Measurements from ENCODE around the gene IMMT. TPM values are rescaled to one million over a fixed set of nuclear protein-coding genes. Genes with fewer than 3 reads are reported as not detected.
"Not testable (repeated sequence)": the region's sequence is repeated elsewhere in the genome, so short reads cannot be mapped to it uniquely, and the experiment has no call there.

Gene IMMT
- total RNA-seq, 1 donor from 2014 or later: 70.1 TPM

GRCh38 chr2:86231680-86232372, 36.6 kb upstream of the IMMT start:
- Mint-ChIP-seq H3K27me3 (ENCODE audit: low read depth) (peaks cover 5% of the 10 kb centered on the region), H3K36me3 (ENCODE audit: low read depth) (no peaks in the 10 kb centered on the region), H3K9me3 (ENCODE audit: low read depth) (no peaks in the 10 kb centered on the region), H3K27ac (ENCODE audit: unreplicated experiment) (no peak overlapping the region), H3K4me1 (ENCODE audit: low read depth) (no peaks in the 10 kb centered on the region), H3K4me3 (ENCODE audit: unreplicated experiment) (no peak overlapping the region)
- no peak for DNase-seq (ENCODE audit: low spot score)
- no peak for TF ChIP-seq CTCF (IDR thresholded peaks at IDR 0.05)

- Mint-ChIP-seq H3K36me3 (ENCODE audit: low read depth) (no peaks in the 10 kb centered on the region), H3K4me3 (ENCODE audit: unreplicated experiment) (no peak overlapping the region), H3K4me1 (ENCODE audit: low read depth) (no peaks in the 10 kb centered on the region), H3K27ac (ENCODE audit: unreplicated experiment) (no peak overlapping the region), H3K9me3 (ENCODE audit: low read depth) (no peaks in the 10 kb centered on the region), H3K27me3 (ENCODE audit: low read depth) (peaks cover 5% of the 10 kb centered on the region)
- no peak for DNase-seq (ENCODE audit: low spot score)
- TF ChIP-seq CTCF (IDR thresholded peaks at IDR 0.05): no peak
Measured at GRCh38 chr2:86230961-86231360, 35.7 kb upstream of the IMMT start.

- no peak overlapping the region for H3K4me3 Mint-ChIP-seq (ENCODE audit: unreplicated experiment)
- TF ChIP-seq CTCF (IDR thresholded peaks at IDR 0.05): no peak
- H3K36me3 Mint-ChIP-seq (ENCODE audit: low read depth): no peaks in the 10 kb centered on the region
- no peaks in the 10 kb centered on the region for H3K9me3 Mint-ChIP-seq (ENCODE audit: low read depth)
- no peaks in the 10 kb centered on the region for H3K4me1 Mint-ChIP-seq (ENCODE audit: low read depth)
- H3K27ac Mint-ChIP-seq (ENCODE audit: unreplicated experiment): no peak overlapping the region
- H3K27me3 Mint-ChIP-seq (ENCODE audit: low read depth): peaks cover 3% of the 10 kb centered on the region
- DNase-seq (ENCODE audit: low spot score): no peak
Measured at GRCh38 chr2:86229221-86229620, 34.0 kb upstream of the IMMT start.

- not testable (repeated sequence) for DNase-seq (ENCODE audit: low spot score); H3K27ac Mint-ChIP-seq (ENCODE audit: unreplicated experiment); H3K36me3 Mint-ChIP-seq (ENCODE audit: low read depth); H3K4me1 Mint-ChIP-seq (ENCODE audit: low read depth); H3K9me3 Mint-ChIP-seq (ENCODE audit: low read depth); H3K4me3 Mint-ChIP-seq (ENCODE audit: unreplicated experiment); H3K27me3 Mint-ChIP-seq (ENCODE audit: low read depth)
Measured at GRCh38 chr2:86228574-86228973, 33.3 kb upstream of the IMMT start.

GRCh38 chr2:86227685-86228084, 32.4 kb upstream of the IMMT start:
- Mint-ChIP-seq H3K9me3 (ENCODE audit: low read depth) (no peaks in the 10 kb centered on the region), H3K4me1 (ENCODE audit: low read depth) (peaks cover 12% of the 10 kb centered on the region), H3K36me3 (ENCODE audit: low read depth) (no peaks in the 10 kb centered on the region), H3K4me3 (ENCODE audit: unreplicated experiment) (no peak overlapping the region), H3K27me3 (ENCODE audit: low read depth) (no peaks in the 10 kb centered on the region), H3K27ac (ENCODE audit: unreplicated experiment) (no peak overlapping the region)
- no peak for TF ChIP-seq CTCF (IDR thresholded peaks at IDR 0.05)
- DNase-seq (ENCODE audit: low spot score): no peak

Measured in chondrocyte (in vitro differentiated cells).